Stimulated activated CD8-positive, alpha-beta memory T cell treated with anti-CD3 and anti-CD28 coated beads, Interleukin-2, amount 100 ng/mL, for 1 hour (primary cell): ENCODE results near the gene NKAIN2.

Experiments used
- DNase-seq, 2 donors: peaks; one replicate each; pipeline ENCODE4 v3.0.0-alpha.2; 2020; ENCODE audit warnings: low read depth in 2 of 2

Gene NKAIN2

DNA sequence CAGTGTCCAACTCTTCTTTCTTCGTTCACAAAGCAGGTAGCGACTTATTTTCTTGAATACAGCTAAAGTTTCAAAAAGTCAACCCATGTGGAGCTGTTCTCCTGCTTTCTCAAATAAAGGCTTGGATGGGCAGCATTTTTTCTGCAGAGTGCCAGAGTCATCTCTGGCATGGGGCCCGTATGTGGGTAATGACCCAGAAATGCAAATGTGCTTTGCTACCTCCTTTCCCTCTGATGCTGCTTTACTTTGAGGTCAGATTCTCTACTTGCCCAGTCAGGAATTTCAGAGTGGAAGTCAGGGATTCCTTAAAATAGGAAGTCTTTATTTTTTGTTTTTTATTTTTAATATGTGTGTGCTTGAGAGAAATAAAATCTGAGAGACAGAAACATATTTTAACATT lies 4.9 kb downstream of the NKAIN2 start:
- no peak for DNase-seq

DNA sequence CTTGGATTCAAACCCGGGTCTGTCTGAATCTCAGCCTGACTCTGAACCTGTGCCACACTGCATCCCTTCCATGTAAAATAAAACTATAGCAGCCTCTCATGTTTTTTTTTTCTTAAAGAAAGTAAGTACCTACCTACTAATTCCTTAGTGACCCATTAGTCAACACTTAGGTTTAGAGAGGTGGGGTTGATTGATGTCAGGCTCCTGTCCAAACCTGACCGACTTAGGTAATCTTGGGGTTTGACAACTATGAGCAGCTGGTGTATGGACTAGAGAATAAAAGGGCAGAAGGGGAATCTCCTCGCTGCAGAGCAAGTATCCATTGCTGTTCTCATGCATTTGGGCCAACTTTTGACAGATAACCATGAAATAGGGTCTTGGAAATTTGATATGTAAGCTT lies 6.5 kb downstream of the NKAIN2 start:
- no peak for DNase-seq

- DNase-seq, result no peak
These were observed 7.3 kb downstream of the NKAIN2 start for GRCh38 chr6:123810948-123811347.

DNA sequence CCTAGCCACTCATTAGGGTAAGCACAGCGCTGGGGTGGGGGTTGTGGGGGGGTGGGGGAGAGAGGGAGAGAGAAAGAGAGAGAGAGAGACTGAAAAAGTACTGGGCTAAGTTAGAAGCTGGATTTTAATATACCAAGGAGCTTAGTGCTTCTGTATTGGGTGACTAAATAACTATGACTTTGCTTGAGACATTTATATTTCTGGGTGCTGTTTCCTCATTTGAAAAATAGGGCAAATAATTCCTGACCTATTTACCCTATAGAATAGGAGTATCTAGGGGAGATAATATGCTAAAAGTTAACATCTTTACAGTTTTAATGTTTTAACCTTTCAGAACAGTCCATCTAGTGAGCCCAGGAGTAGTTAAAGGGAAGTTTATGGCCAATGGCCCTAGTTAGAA lies 7.7 kb downstream of the NKAIN2 start:
- DNase-seq, result no peak

GRCh38 chr6:123812621-123813020 lies 9.0 kb downstream of the NKAIN2 start:
- DNase-seq, result no peak

DNA sequence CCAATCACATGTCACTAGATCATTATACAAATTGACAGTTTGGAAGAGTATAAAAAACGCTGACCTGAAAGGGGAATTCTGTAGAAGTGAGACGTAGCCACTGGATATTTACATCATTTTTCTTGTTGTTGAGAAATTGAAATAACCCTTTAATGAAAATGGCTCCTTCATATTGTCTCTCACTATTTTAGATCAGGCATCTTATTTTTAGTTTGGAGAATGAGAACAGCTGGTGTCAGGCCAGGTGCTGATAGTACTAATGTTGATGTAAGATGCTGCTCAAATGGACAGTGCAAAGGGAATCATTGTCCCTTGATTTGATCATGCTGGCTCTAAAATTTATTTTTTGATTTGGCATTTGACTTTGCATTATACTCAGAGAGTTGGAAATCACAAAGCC lies 17.4 kb downstream of the NKAIN2 start:
- DNase-seq, result no peak

DNA sequence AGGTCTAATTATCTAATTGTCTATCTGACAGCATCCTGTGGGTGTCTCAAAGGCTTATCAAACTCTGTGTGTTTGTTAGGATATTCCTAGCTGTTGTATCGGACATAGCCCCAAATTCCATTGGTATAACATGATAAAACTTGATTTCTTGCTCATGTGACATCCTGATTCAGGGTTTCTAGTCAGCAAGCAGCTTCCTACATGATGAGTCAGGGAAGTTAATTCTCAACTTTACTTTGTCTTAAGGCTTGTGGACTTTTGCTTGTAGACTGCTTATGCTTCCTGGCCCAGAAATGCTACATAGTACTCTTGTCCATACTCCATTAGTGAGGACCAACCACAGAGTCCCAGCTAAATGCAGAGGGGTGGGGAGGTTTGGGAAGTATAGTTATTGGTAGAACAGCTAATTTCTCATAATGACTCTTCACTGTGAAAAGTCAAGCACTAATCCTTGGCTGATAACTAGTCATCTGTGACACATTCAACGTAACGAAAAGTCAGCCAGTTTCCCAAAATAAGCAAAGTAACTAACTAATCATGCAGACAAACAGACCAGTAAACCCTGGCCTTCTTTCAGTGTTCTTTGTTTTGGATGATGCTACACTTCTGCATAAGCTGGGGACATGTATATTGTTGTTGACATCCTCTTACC lies 25.8 kb downstream of the NKAIN2 start:
- no peak for DNase-seq

DNA sequence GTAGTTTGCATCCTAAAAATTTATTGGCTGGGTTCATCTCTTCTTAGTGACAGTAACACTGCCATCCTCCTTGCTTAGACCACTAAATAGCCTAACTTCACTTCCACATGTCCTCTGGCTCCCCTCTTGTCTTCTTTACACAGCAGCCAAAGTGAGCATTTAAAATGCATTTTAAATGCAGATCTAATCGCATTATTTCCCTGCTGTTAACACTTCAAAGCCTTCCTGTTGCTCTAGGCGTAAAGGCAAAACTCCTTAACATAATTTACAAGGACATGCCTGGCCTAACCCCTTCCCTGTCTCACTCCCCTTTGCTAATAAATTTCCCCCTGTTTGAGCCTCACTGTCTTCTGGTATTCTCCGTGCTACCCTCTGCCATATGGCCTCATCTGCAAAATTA lies 26.5 kb downstream of the NKAIN2 start:
- DNase-seq, result no peak

DNA sequence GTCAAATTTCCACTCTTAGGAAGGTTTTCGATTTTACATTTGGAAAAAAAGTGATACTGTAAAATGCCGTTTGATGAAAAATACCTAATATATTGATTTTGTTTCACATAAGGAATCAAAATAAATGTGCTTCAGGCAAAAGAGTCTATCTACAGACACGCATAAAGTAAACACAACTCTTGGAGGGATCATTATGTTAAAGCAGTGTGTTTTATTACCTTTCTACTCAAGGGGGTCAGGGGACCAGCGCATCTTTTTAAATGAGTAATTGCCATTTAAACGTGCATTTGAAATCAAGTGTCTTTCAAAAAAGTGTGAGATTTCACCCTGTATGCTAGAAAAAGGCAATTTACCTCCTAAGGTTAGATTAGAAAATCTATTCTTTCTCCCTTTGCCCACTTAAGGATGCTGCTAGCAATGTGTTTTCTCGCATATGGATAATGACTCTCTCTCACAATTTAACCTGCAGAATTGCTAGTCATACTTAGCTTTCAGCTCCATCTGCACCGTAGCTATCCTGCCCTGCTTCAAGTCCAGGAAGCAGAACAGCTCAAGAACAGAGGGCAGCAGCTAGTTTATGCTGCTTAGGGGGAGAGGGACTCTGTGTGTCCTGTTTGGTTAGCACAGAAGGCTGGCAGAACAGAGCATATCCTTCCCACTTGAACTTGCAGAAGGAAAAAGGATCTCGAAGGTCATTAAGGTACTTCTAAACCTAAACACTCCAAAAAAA lies 35.0 kb downstream of the NKAIN2 start:
- DNase-seq, result no peak

GRCh38 chr6:123841067-123841896 lies 37.6 kb downstream of the NKAIN2 start:
- no peak for DNase-seq

DNA sequence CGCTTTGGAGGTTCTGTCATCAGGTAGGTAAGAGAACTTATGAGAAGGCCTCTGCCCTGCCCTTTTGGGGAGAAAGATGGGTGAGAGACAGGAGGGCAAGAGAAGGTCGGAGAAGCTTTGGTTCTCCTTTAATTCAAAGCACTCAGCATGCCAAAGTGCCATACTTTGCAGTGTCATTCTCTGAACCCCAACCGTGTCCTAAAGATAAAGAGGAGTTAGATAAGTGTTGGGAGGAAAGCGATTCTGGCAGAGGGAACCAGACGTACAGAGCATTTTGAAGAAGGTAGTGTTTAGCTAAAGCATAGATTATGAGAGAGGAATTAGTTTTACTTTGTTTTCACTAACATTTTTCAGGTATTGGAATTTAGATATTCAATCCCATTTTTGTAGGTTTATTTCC lies 40.3 kb downstream of the NKAIN2 start:
- DNase-seq, result no peak

DNA sequence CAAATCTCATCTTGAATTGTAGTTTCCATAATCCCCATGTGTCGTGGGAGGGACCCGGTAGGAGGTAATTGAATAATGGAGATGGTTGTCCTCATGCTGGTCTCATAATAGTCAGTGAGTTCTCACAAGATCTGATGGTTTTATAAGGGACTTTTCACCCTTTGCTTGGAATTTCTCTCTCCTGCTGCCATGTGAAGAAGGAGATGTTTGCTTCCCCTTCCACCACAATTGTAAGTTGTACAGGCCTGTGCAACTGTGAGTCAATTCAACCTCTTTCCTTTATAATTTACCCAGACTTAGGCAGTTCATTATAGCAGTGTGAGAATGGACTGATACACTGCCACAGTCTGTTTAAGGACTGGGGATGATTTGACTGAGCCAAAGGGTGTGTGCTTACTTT lies 44.7 kb downstream of the NKAIN2 start:
- DNase-seq, result no peak

DNA sequence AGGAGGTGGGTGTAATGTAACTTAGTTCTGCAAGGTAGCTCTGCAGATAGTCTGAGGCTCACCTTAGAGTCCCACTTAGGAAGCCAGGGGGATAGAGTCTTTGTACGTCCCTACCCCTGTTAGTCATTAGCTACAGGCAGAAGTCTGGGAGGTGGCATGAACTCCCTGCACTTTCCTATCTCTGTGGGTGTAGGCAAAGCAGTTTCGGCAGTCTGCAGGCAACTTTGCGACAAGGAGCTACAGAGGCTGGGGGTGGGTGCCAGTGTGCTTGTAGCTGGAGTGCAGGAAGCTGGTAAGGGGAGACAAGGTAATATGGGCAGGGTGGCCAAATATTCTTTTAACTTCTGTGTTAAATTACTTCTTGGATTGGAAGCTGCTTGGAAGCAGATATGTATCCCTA lies 45.7 kb downstream of the NKAIN2 start:
- DNase-seq, result no peak

DNA sequence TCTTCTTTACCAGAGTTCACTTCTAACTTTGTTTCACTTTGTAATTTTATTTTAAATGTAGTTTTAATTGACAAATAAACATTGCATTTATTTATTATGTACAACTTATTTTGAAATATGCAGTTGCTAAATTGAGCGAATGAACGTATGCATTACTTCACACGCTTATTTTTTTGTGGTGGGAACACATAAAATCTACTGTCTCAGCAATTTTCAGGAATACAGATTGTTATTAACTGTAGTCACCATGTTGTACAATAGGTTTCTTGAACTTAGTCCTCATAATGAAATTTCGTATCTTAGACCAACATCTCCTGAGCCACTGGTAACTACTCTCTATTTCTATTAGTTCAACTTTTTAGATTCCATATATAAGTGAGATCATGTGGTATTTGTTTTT lies 46.9 kb downstream of the NKAIN2 start:
- no peak for DNase-seq

DNA sequence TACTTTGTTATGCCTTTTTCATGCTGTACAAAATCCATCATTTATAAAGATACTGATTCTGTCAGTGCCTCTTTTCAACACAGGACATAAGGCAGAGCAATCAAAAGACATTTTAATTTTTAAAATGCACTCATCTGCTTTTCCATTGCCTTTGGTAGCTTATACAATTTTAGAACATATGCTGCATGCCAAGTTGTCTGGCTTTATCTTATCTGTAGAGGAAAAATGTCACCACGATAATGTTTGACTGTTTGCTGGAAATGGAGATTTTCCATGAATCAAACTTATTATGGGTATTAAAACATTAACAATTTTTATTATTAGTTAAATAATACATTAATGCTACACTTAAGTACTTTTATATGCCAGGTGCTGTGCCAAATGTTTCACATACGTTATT lies 50.5 kb downstream of the NKAIN2 start:
- no peak for DNase-seq

DNA sequence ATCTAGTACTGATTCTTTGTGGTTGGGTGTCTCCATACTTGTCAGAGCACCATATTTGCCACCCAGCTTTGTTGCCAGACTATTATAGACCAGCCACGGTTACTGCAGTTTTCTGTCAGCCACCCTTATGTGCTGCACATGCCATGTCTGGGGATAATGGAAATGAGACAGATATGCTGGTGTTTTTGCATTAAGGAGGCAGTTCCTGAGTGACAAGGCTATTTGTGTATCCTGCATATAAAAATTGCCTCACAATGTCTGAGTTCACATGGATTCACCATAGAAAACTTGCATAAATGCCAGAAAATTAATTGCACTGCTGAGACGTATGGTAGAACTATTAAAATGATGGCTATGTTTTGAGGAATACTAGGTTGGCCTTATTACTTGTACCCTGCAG lies 51.8 kb downstream of the NKAIN2 start:
- DNase-seq, result no peak

DNA sequence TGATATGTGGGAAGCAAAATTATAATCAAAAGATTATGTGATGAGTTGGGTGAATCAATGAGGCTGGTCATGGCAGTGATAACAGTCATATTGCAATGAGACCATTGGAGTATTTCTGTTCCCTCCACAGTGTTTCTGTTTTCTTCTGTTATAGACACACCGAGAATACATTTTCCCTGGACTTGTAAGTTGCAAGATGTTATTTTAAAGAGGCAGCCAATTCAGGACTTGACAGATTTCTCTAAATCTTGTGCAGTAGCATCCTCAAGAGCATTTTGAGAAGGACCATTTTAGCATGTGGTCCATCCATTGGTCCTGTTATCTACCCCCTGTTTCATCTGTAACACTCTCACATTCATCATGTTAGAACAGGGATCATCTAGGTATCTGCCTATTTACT lies 55.6 kb downstream of the NKAIN2 start:
- no peak for DNase-seq

DNA sequence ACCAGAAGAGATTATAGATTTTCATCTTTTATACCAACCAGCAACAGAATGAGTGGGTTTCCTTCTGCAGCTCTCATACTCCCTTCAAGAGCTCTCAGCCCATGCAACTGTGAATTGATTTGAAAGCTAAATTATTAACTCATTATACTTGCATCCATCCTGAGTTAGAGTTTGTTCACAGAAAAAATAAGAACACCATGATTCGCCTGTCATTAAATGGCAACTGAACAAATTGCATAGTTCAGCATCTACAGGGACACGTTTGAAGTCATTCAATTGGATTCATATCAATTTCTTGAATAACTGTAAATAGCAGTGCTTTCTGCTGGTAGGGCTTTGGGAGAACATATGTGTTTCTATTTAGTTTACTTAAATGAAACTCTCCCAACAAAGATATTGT lies 65.7 kb downstream of the NKAIN2 start:
- DNase-seq, result no peak

DNA sequence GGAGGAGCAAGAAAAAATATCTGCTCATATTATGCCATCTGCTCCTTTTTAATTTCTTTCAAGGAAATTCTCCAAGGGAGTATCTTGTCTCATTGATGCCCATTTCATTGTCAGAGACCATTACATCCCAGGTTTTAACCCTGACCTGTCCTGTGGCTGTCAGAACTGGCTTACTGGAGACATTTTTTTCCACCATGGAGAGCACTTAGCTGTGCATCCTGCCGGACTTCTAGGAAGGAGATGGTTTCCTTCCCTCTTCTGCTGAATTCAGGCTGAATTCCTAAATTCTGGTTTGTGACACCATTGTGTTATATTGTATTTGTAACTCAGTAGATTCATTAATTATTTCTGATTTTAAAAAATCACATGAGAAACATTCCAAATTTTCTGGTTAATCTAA lies 70.3 kb downstream of the NKAIN2 start:
- DNase-seq, result no peak

GRCh38 chr6:123875784-123876183 lies 72.1 kb downstream of the NKAIN2 start:
- no peak for DNase-seq

DNA sequence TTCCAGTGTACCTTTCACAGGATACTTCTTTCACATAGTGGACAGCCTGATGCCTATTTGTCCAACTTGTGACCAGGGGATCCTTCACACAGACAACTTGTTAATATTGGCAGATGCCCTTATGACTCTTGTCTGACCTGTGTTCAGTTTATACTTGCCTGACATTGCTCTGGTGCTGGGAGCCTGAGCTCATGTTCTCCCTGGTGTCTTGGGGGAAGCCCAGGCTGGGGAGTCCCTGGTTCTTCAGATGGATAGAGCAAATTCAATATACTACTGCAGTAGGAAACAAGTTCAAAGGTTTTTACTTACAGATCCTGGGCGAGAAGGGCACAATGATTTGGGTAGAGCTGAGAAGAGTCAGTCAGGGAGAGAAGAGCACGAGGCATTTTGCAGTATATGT lies 76.1 kb downstream of the NKAIN2 start:
- DNase-seq, result no peak

- DNase-seq, result no peak
These were observed 85.3 kb downstream of the NKAIN2 start for GRCh38 chr6:123888771-123889513.
